ENCODE measurements around the gene SUOX. TPM values are rescaled to one million over a fixed set of nuclear protein-coding genes. Genes with fewer than 3 reads are reported as not detected.
A peak's percentile ranks its signal among the peaks of the same experiment; 100 is the strongest.

SUOX gene
- total RNA-seq, 4 donors from 2014 or later: 18.3 to 29.0 (median 25.3) TPM

DNA sequence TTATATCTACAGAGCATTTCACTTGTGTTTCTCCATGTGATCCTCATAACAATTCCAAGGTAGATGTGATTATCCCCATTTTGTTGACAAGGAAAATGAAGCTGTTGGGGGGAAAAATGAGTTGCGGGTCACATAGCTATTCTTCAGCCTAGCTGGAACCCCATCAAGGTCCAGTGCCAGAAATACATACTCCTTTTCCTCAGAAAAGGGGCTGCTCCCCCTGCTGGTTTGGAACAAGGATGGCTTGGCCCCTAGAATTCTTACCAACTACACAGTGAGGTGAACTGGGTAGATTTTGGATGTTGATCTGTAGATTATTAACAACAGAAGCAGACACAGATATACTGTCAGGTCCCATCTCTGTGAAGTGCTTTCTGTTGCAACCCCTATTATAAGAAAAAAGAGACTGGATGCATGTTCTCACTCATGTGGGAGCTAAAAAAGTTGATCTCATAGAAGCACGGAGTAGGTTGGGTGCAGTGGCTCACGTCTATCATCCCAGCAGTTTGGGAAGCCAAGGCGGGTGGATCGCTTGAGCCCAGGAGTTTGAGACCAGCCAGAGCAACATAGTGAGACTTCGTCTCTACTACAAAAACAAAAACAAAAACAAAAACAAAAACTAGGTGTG lies 32.7 kb downstream of the SUOX start:
- peaks cover 20 to 94% (median 59%) of the 10 kb centered on the region in 4 donors for H3K36me3 ChIP-seq
- no peak for TF ChIP-seq POLR2A (IDR thresholded peaks at IDR 0.05; ENCODE audit: low read depth)
- TF ChIP-seq POLR2AphosphoS5 (IDR thresholded peaks at IDR 0.05): peak in 1 of 2 donors; percentile 5
- no peak for TF ChIP-seq EP300 (IDR thresholded peaks at IDR 0.05)
- TF ChIP-seq CTCF (IDR thresholded peaks at IDR 0.05): peak; percentile 56 to 71 (median 63)
- H3K4me3 ChIP-seq: no peak overlapping the region
- no peak overlapping the region for H3K27ac ChIP-seq (replicated peaks in 1 of 4)
- no peaks in the 10 kb centered on the region for H3K9me3 ChIP-seq
- no peaks in the 10 kb centered on the region for H3K27me3 ChIP-seq
- DNase-seq (ENCODE audit: extremely low spot score): no peak
- 81% methylated on average over 6 of the region's 6 CpGs for WGBS
- H3K4me1 ChIP-seq: peaks cover 0 to 7% (median 0%) of the 10 kb centered on the region in 4 donors
- intact Hi-C loops (cut with DNase I): loop anchor here (10.0 kb wide), 1 partner anchor 285 kb away; the partner anchor contains the start of gene GDF11

GRCh38 chr12:56031987-56032386 lies 34.9 kb downstream of the SUOX start:
- Histone ChIP-seq H3K36me3 (peaks cover 25 to 95% (median 64%) of the 10 kb centered on the region in 4 donors), H3K27me3 (no peaks in the 10 kb centered on the region)
- intact Hi-C loops (cut with DNase I): loop anchor here (10.0 kb wide), 1 partner anchor 287 kb away; the partner anchor contains the start of gene GDF11

DNA sequence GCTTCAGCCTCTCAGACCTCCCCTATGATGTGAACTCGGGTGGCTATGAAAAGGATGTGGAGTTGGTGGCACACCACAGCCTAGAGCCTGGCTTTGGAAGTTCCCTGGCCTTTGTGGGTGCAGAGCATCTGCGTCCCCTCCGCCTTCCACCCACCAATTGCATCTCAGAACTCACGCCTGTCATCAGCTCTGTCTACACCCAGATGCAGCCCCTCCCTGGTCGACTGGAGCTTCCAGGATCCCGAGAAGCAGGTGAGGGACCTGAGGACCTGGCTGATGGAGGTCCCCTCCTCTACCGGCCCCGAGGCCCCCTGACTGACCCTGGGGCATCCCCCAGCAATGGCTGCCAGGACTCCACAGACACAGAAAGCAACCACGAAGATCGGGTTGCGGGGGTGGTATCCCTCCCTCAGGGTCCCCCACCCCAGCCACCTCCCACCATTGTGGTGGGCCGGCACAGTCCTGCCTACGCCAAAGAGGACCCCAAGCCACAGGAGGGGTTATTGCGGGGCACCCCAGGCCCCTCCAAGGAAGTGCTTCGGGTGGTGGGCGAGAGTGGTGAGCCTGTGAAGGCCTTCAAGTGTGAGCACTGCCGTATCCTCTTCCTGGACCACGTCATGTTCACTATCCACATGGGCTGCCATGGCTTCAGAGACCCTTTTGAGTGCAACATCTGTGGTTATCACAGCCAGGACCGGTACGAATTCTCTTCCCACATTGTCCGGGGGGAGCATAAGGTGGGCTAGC lies 37.7 kb downstream of the SUOX start:
- no peak for DNase-seq (ENCODE audit: extremely low spot score)
- intact Hi-C loops (cut with DNase I): loop anchor here (10.0 kb wide), 1 partner anchor 290 kb away; the partner anchor contains the start of gene GDF11
- H3K4me1 ChIP-seq: no peaks in the 10 kb centered on the region
- H3K4me3 ChIP-seq: no peak overlapping the region
- no peaks in the 10 kb centered on the region for H3K9me3 ChIP-seq
- H3K27ac ChIP-seq (replicated peaks in 1 of 4): no peak overlapping the region
- peaks cover 25 to 83% (median 50%) of the 10 kb centered on the region in 4 donors for H3K36me3 ChIP-seq
- no peak for TF ChIP-seq POLR2A (IDR thresholded peaks at IDR 0.05; ENCODE audit: low read depth)
- TF ChIP-seq CTCF (IDR thresholded peaks at IDR 0.05): no peak
- no peak for TF ChIP-seq EP300 (IDR thresholded peaks at IDR 0.05)
- TF ChIP-seq POLR2AphosphoS5 (IDR thresholded peaks at IDR 0.05): no peak
- no peaks in the 10 kb centered on the region for H3K27me3 ChIP-seq
- WGBS: 76% methylated on average over 17 of the region's 21 CpGs

More at GRCh38 chr12:56031987-56032386, 34.9 kb downstream of the SUOX start:
- no peak for DNase-seq (ENCODE audit: extremely low spot score)
- TF ChIP-seq CTCF (IDR thresholded peaks at IDR 0.05) (no peak), POLR2AphosphoS5 (IDR thresholded peaks at IDR 0.05) (no peak), EP300 (IDR thresholded peaks at IDR 0.05) (no peak), POLR2A (IDR thresholded peaks at IDR 0.05; ENCODE audit: low read depth) (no peak)
- 100% methylated on average over 1 of the region's 1 CpG for WGBS
- H3K9me3 ChIP-seq: no peaks in the 10 kb centered on the region
- peaks cover 0 to 7% (median 0%) of the 10 kb centered on the region in 4 donors for H3K4me1 ChIP-seq
- H3K4me3 ChIP-seq: no peak overlapping the region
- no peak overlapping the region for H3K27ac ChIP-seq (replicated peaks in 1 of 4)

DNA sequence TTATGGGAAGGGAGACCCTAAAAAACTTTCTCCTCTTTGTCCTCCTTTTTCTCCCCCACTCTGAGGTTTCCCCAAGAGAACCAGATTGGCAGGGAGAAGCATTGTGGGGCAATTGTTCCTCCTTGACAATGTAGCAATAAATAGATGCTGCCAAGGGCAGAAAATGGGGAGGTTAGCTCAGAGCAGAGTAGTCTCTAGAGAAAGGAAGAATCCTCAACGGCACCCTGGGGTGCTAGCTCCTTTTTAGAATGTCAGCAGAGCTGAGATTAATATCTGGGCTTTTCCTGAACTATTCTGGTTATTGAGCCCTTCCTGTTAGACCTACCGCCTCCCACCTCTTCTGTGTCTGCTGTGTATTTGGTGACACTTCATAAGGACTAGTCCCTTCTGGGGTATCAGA lies 40.1 kb downstream of the SUOX start:
- H3K4me1 ChIP-seq: peaks cover 6 to 9% (median 7%) of the 10 kb centered on the region in 4 donors
- no peak overlapping the region for H3K4me3 ChIP-seq
- WGBS: 68% methylated on average over 2 of the region's 2 CpGs
- H3K9me3 ChIP-seq: no peaks in the 10 kb centered on the region
- H3K27me3 ChIP-seq: no peaks in the 10 kb centered on the region
- H3K36me3 ChIP-seq: peaks cover 25 to 62% (median 46%) of the 10 kb centered on the region in 4 donors
- DNase-seq (ENCODE audit: extremely low spot score): no peak
- intact Hi-C loops (cut with DNase I): loop anchor here (10.0 kb wide), 1 partner anchor 292 kb away; the partner anchor contains the start of gene GDF11
- TF ChIP-seq POLR2A (IDR thresholded peaks at IDR 0.05; ENCODE audit: low read depth) (no peak), POLR2AphosphoS5 (IDR thresholded peaks at IDR 0.05) (no peak), EP300 (IDR thresholded peaks at IDR 0.05) (no peak), CTCF (IDR thresholded peaks at IDR 0.05) (no peak)
- H3K27ac ChIP-seq (replicated peaks in 1 of 4): no peak overlapping the region
